WTC11 (cell line): ENCODE data around the gene SATB1. TPM values are rescaled to one million over a fixed set of nuclear protein-coding genes. Genes with fewer than 3 reads are reported as not detected.

ENCODE experiments used
- ATAC-seq: fragments of 200-7000 bp; cut with Tn5 transposase; 2 replicates; pipeline ENCODE4 v1.10.0; 2021; ENCODE audit warnings: mild to moderate bottlenecking, moderate library complexity
- CTCF ChIA-PET: fragments of 300-600 bp; sonication (Branson Sonifier 250); formaldehyde crosslinking; loops from one replicate; lab custom pipeline; 2021; ENCODE audit warnings: antibody characterized with exemption; lab: Charles Lee
- POLR2A ChIA-PET: fragments of 350-600 bp; sonication (Branson Sonifier 250); formaldehyde crosslinking; loops from one replicate; lab custom pipeline; 2021; ENCODE audit warnings: antibody characterized with exemption; lab: Charles Lee
- DNase-seq: peaks from one replicate; pipeline ENCODE4 v3.0.0; 2021; ENCODE audit warnings: low spot score
- H3K27ac Mint-ChIP-seq: 2 replicates; pipeline ENCODE4 v1.8.0; 2021; ENCODE audit warnings: mixed read lengths
- H3K27me3 Mint-ChIP-seq: 2 replicates; pipeline ENCODE4 v1.8.0; 2021; ENCODE audit warnings: low read depth, mild to moderate bottlenecking, moderate library complexity, mixed read lengths
- H3K36me3 Mint-ChIP-seq: 2 replicates; pipeline ENCODE4 v1.8.0; 2021; ENCODE audit warnings: mixed read lengths
- H3K4me1 Mint-ChIP-seq: 2 replicates; pipeline ENCODE4 v1.8.0; 2022; ENCODE audit warnings: mixed read lengths
- H3K4me3 Mint-ChIP-seq: 2 replicates; pipeline ENCODE4 v1.8.0; 2021; ENCODE audit warnings: mild to moderate bottlenecking, moderate library complexity, mixed read lengths
- H3K9me3 Mint-ChIP-seq: 2 replicates; pipeline ENCODE4 v1.8.0; 2021; ENCODE audit warnings: mixed read lengths
- ATF1 ChIP-seq: sonication (generic); formaldehyde crosslinking; IDR thresholded peaks from 2 replicates; pipeline ENCODE4 v1.8.1; 2023; ENCODE audit warnings: mild to moderate bottlenecking, moderate library complexity, missing genetic modification reagents
- E2F4 ChIP-seq: sonication (generic); formaldehyde crosslinking; IDR thresholded peaks from 2 replicates; pipeline ENCODE4 v1.8.1; 2022; ENCODE audit warnings: low read depth, mild to moderate bottlenecking, moderate library complexity, missing genetic modification reagents, borderline replicate concordance
- ETV6 ChIP-seq: sonication (generic); formaldehyde crosslinking; IDR thresholded peaks from 2 replicates; pipeline ENCODE4 v1.8.1; 2022; ENCODE audit warnings: mild to moderate bottlenecking, missing genetic modification reagents
- IRF2 ChIP-seq: sonication (generic); formaldehyde crosslinking; IDR thresholded peaks from 2 replicates; pipeline ENCODE4 v1.8.0; 2022; ENCODE audit warnings: low read depth, missing genetic modification reagents, borderline replicate concordance
- JUN ChIP-seq: sonication (generic); formaldehyde crosslinking; IDR thresholded peaks from 2 replicates; pipeline ENCODE4 v1.8.0; 2023; ENCODE audit warnings: mild to moderate bottlenecking, missing genetic modification reagents
- KAT7 ChIP-seq: sonication (generic); formaldehyde crosslinking; IDR thresholded peaks from 2 replicates; pipeline ENCODE4 v1.8.1; 2023; ENCODE audit warnings: missing genetic modification reagents, mild to moderate bottlenecking, borderline replicate concordance
- MLX ChIP-seq: sonication (generic); formaldehyde crosslinking; IDR thresholded peaks from 2 replicates; pipeline ENCODE4 v1.8.1; 2023; ENCODE audit warnings: mild to moderate bottlenecking, missing genetic modification reagents, moderate library complexity
- MYBL2 ChIP-seq: sonication (generic); formaldehyde crosslinking; IDR thresholded peaks from 2 replicates; pipeline ENCODE4 v1.8.1; 2023; ENCODE audit warnings: mild to moderate bottlenecking, moderate library complexity, missing genetic modification reagents
- NFE2L1 ChIP-seq: sonication (generic); formaldehyde crosslinking; IDR thresholded peaks from 2 replicates; pipeline ENCODE4 v1.8.1; 2023; ENCODE audit warnings: missing genetic modification reagents
- PRDM15 ChIP-seq: sonication (generic); formaldehyde crosslinking; IDR thresholded peaks from 2 replicates; pipeline ENCODE4 v1.8.0; 2022; ENCODE audit warnings: missing genetic modification reagents
- RORB ChIP-seq: fragments of 250-450 bp; sonication (Bioruptor Pico); IDR thresholded peaks from 2 replicates; pipeline ENCODE4 v1.9.0; 2021; ENCODE audit warnings: mild to moderate bottlenecking
- SMAD3 ChIP-seq: sonication (generic); formaldehyde crosslinking; IDR thresholded peaks from 2 replicates; pipeline ENCODE4 v1.8.0; 2022; ENCODE audit warnings: missing genetic modification reagents, mild to moderate bottlenecking, borderline replicate concordance
- SOX15 ChIP-seq: fragments of 250-450 bp; sonication (Bioruptor Pico); IDR thresholded peaks from 2 replicates; pipeline ENCODE4 v1.9.0; 2021; ENCODE audit warnings: mild to moderate bottlenecking
- STAT6 ChIP-seq: sonication (generic); formaldehyde crosslinking; conservative IDR thresholded peaks from 2 replicates; pipeline ENCODE4 v1.8.1; 2023; ENCODE audit warnings: mild to moderate bottlenecking, low read depth, missing genetic modification reagents, moderate library complexity
- TCF7 ChIP-seq: sonication (generic); formaldehyde crosslinking; IDR thresholded peaks from 2 replicates; pipeline ENCODE4 v1.8.0; 2022; ENCODE audit warnings: mild to moderate bottlenecking, low read depth, missing genetic modification reagents, moderate library complexity
- TEAD1 ChIP-seq: sonication (generic); formaldehyde crosslinking; IDR thresholded peaks from 2 replicates; pipeline ENCODE4 v1.8.0; 2022; ENCODE audit warnings: mild to moderate bottlenecking, missing genetic modification reagents
- TEAD4 ChIP-seq: sonication (generic); formaldehyde crosslinking; IDR thresholded peaks from 2 replicates; pipeline ENCODE4 v1.8.0; 2022; ENCODE audit warnings: mild to moderate bottlenecking, missing genetic modification reagents
- ZMAT4 ChIP-seq: fragments of 250-450 bp; sonication (Bioruptor Pico); IDR thresholded peaks from 2 replicates; pipeline ENCODE4 v1.9.0; 2021; ENCODE audit warnings: mild to moderate bottlenecking
- ZNF138 ChIP-seq: sonication (generic); formaldehyde crosslinking; conservative IDR thresholded peaks from 2 replicates; pipeline ENCODE4 v1.8.1; 2022; ENCODE audit warnings: mild to moderate bottlenecking, moderate library complexity, missing genetic modification reagents
- ZNF317 ChIP-seq: sonication (generic); formaldehyde crosslinking; IDR thresholded peaks from 2 replicates; pipeline ENCODE4 v1.8.1; 2023; ENCODE audit warnings: low read depth, mild to moderate bottlenecking, moderate library complexity, missing genetic modification reagents, borderline replicate concordance
- ZNF423 ChIP-seq: fragments of 250-450 bp; sonication (Bioruptor Pico); IDR thresholded peaks from 2 replicates; pipeline ENCODE4 v2.1.2; 2022; ENCODE audit warnings: mild to moderate bottlenecking, moderate library complexity
- total RNA-seq: library from RNA; stranded (reverse); gene quantifications from 3 replicates; pipeline ENCODE4 v1.2.3, GENCODE V29; 2021
- TF ChIP-seq, protein P1 (sequence below): sonication (generic); formaldehyde crosslinking; IDR thresholded peaks from 2 replicates; pipeline ENCODE4 v1.8.0; 2022; ENCODE audit warnings: mild to moderate bottlenecking, missing genetic modification reagents
- TF ChIP-seq, protein P2 (sequence below): fragments of 250-450 bp; sonication (Bioruptor Pico); conservative IDR thresholded peaks from 2 replicates; pipeline ENCODE4 v1.9.0; 2021; ENCODE audit warnings: mild to moderate bottlenecking

SATB1 gene
- total RNA-seq, 1 experiment from 2014 or later: 36.2 TPM

GRCh38 chr3:18351069-18351628 is 74.0 kb downstream of the SATB1 start (continued):
- TF ChIP-seq STAT6: no peak
- TF ChIP-seq ETV6 (CRISPR knock-in tag): no peak
- no peak for TF ChIP-seq PRDM15 (CRISPR knock-in tag)
- no peak for TF ChIP-seq SOX15 (CRISPR knock-in tag)
- TF ChIP-seq RORB (CRISPR knock-in tag): no peak
- no peak for TF ChIP-seq TCF7 (CRISPR knock-in tag)
- TF ChIP-seq ATF1: no peak
- no peak for TF ChIP-seq ZNF317

- peaks cover 86% of the 10 kb centered on the region for H3K4me1 Mint-ChIP-seq
- ChIA-PET CTCF (interaction anchor here (1.5 kb wide), 1 partner anchor 54 kb away, joined by 5 read pairs; no protein-coding TSS in a partner anchor), POLR2A (no interaction called here)
- H3K27ac Mint-ChIP-seq: peak overlapping the region; percentile 84
- H3K36me3 Mint-ChIP-seq: peaks cover 11% of the 10 kb centered on the region
- TF ChIP-seq IRF2 (CRISPR knock-in tag) (no peak), NFE2L1 (no peak), TEAD1 (CRISPR knock-in tag) (no peak), ZNF138 (CRISPR knock-in tag) (no peak), E2F4 (no peak), SMAD3 (CRISPR knock-in tag) (no peak), TEAD4 (CRISPR knock-in tag) (no peak), ZNF423 (no peak), MYBL2 (CRISPR knock-in tag) (no peak), JUN (CRISPR knock-in tag) (no peak), MLX (CRISPR knock-in tag) (no peak), ZMAT4 (CRISPR knock-in tag) (no peak), KAT7 (CRISPR knock-in tag) (no peak)
- TF ChIP-seq, protein P1, sequence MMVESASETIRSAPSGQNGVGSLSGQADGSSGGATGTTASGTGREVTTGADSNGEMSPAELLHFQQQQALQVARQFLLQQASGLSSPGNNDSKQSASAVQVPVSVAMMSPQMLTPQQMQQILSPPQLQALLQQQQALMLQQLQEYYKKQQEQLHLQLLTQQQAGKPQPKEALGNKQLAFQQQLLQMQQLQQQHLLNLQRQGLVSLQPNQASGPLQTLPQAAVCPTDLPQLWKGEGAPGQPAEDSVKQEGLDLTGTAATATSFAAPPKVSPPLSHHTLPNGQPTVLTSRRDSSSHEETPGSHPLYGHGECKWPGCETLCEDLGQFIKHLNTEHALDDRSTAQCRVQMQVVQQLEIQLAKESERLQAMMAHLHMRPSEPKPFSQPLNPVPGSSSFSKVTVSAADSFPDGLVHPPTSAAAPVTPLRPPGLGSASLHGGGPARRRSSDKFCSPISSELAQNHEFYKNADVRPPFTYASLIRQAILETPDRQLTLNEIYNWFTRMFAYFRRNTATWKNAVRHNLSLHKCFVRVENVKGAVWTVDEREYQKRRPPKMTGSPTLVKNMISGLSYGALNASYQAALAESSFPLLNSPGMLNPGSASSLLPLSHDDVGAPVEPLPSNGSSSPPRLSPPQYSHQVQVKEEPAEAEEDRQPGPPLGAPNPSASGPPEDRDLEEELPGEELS (CRISPR knock-in tag): no peak
- TF ChIP-seq, protein P2, sequence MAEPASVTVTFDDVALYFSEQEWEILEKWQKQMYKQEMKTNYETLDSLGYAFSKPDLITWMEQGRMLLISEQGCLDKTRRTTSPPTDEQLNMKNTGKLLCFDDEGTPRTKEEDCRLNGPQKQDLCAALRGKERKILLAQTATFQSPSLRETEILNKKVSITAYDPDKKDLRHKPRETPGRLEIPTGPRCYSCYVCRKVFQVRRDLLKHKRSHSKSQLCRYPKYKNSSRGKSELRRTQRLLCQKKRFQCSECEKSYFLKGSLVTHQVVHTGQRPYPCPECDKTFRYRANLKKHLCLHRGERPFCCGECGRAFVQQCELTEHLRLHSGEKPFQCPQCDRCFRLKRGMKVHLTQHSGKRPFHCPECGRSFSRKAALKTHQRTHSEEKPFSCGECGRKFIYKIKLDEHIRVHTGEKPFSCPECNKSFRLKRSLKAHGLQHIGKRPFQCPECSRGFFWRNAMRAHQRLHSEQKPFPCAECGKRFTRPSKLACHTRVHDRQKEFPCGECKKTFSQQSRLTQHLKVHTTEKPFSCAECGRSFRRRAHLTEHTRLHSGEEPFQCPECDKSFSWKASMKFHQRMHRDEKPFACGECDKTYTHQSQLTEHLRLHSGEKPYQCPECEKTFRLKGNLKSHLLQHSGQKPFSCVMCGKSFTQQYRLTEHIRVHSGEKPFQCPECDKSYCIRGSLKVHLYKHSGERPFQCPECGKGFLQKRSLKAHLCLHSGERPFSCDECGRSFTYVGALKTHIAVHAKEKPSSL (CRISPR knock-in tag): no peak
- TF ChIP-seq, all 79 proteins: peak for 0
- ATAC-seq (no peak), DNase-seq (no peak)
- Mint-ChIP-seq H3K9me3 (no peaks in the 10 kb centered on the region), H3K4me3 (no peak overlapping the region), H3K27me3 (no peaks in the 10 kb centered on the region)
Observed at GRCh38 chr3:18349197-18349798, 75.8 kb downstream of the SATB1 start.
